Upper lobe of left lung (tissue), 4 donors: Measurements from ENCODE around the gene MAOA.

Source experiments
- CTCF ChIP-seq, 6 experiments: fragments of 450-650 bp in 4 of 6; fragments of 200-600 bp in 2 of 6; sonication (generic) in 2 of 6; IDR thresholded peaks; one replicate each; pipeline ENCODE4 v1.5.1; 2016 to 2019; ENCODE audit warnings: antibody characterized with exemption in 6 of 6
- POLR2A ChIP-seq, 4 donors: fragments of 450-650 bp; IDR thresholded peaks; one replicate each; pipeline ENCODE4 v1.5.1; 2016 to 2017; ENCODE audit warnings: antibody characterized with exemption in 4 of 4, mild to moderate bottlenecking in 2 of 4

GRCh38 chrX:43627147-43627546 lies 29.0 kb upstream of the MAOA start:
- no peak for TF ChIP-seq CTCF (IDR thresholded peaks at IDR 0.05)
- TF ChIP-seq POLR2A (IDR thresholded peaks at IDR 0.05), result no peak
